ENCODE results near the gene CDYL.

Gene CDYL

GRCh38 chr6:4794140-4794707, 18.0 kb downstream of the CDYL start:
- no peak for TF ChIP-seq CTCF (conservative IDR thresholded peaks at IDR 0.05)
- no peak overlapping the region for H3K27ac ChIP-seq

- TF ChIP-seq CTCF (conservative IDR thresholded peaks at IDR 0.05) = no peak
- H3K27ac ChIP-seq = no peak overlapping the region
These were observed 21.4 kb downstream of the CDYL start for GRCh38 chr6:4797587-4797986.

- no peak overlapping the region for H3K27ac ChIP-seq
- TF ChIP-seq CTCF (conservative IDR thresholded peaks at IDR 0.05) = no peak
These were observed 23.7 kb downstream of the CDYL start for GRCh38 chr6:4799912-4800311.

GRCh38 chr6:4800662-4801061, 24.5 kb downstream of the CDYL start:
- H3K27ac ChIP-seq = no peak overlapping the region
- TF ChIP-seq CTCF (conservative IDR thresholded peaks at IDR 0.05) = no peak

- no peak overlapping the region for H3K27ac ChIP-seq
- TF ChIP-seq CTCF (conservative IDR thresholded peaks at IDR 0.05) = no peak
These were observed 25.4 kb downstream of the CDYL start for GRCh38 chr6:4801491-4802110.

- no peak overlapping the region for H3K27ac ChIP-seq
These were observed 26.2 kb downstream of the CDYL start for GRCh38 chr6:4802312-4802935.

More at GRCh38 chr6:4802312-4802935, 26.2 kb downstream of the CDYL start:
- no peak for TF ChIP-seq CTCF (conservative IDR thresholded peaks at IDR 0.05)
